A673 (cell line): ENCODE results near the gene TSPAN10. TPM values are rescaled to one million over a fixed set of nuclear protein-coding genes. Genes with fewer than 3 reads are reported as not detected.

ENCODE experiments used
- BruUV-seq: library from RNA; stranded (reverse); fragments of 400-500 nt; replicated peaks from 2 replicates; lab custom pipeline; 2021; lab: Mats Ljungman, UMichigan
- CTCF ChIA-PET: fragments of 300-600 bp; sonication (Branson Sonifier 250); formaldehyde crosslinking; loops from one replicate; lab custom pipeline; 2022; ENCODE audit warnings: antibody characterized with exemption; lab: Charles Lee
- POLR2A ChIA-PET: fragments of 300-600 bp; sonication (Branson Sonifier 250); formaldehyde crosslinking; loops from one replicate; lab custom pipeline; 2022; ENCODE audit warnings: antibody characterized with exemption; ENCODE audit not compliant: low non-redundant PET; lab: Charles Lee
- DNase-seq: peaks from one replicate; pipeline ENCODE4 v3.0.0-alpha.2; 2015; ENCODE audit warnings: low spot score
- H3K27ac ChIP-seq: fragments of 200-600 bp; sonication (generic); 2 replicates; pipeline ENCODE4 v1.5.1; 2016; ENCODE audit warnings: mixed run types, low read depth, mild to moderate bottlenecking, mixed read lengths, antibody characterized with exemption, low read length; ENCODE audit not compliant: poor library complexity, severe bottlenecking
- H3K27me3 ChIP-seq: fragments of 200-600 bp; sonication (generic); replicated peaks from 2 replicates; pipeline ENCODE4 v1.6.1; 2017; ENCODE audit warnings: mixed run types, low read depth, mild to moderate bottlenecking, mixed read lengths, antibody characterized with exemption, low read length; ENCODE audit not compliant: insufficient read depth, poor library complexity
- H3K36me3 ChIP-seq: fragments of 200-600 bp; sonication (generic); 2 replicates; pipeline ENCODE4 v1.6.1; 2016; ENCODE audit warnings: mixed run types, mild to moderate bottlenecking, mixed read lengths, antibody characterized with exemption, low read length; ENCODE audit not compliant: insufficient read depth, poor library complexity, severe bottlenecking
- H3K4me1 ChIP-seq: fragments of 200-600 bp; sonication (generic); 2 replicates; pipeline ENCODE4 v1.6.1; 2017; ENCODE audit warnings: mixed run types, mild to moderate bottlenecking, mixed read lengths, antibody characterized with exemption, low read length; ENCODE audit not compliant: insufficient read depth, poor library complexity, severe bottlenecking
- H3K4me3 ChIP-seq: fragments of 200-600 bp; sonication (generic); 2 replicates; pipeline ENCODE4 v1.5.1; 2016; ENCODE audit warnings: low read depth, mixed run types, mild to moderate bottlenecking, mixed read lengths, low read length; ENCODE audit not compliant: poor library complexity, severe bottlenecking
- H3K9me3 ChIP-seq: fragments of 200-600 bp; sonication (generic); 2 replicates; pipeline ENCODE4 v1.6.1; 2016; ENCODE audit warnings: mixed run types, low read depth, mild to moderate bottlenecking, mixed read lengths, antibody characterized with exemption, low read length; ENCODE audit not compliant: poor library complexity, severe bottlenecking
- EZH2 ChIP-seq: fragments of 200-600 bp; sonication (generic); IDR thresholded peaks from 2 replicates; pipeline ENCODE4 v1.6.1; 2017; ENCODE audit warnings: borderline replicate concordance, low read depth, mild to moderate bottlenecking, mixed read lengths, antibody characterized with exemption, low read length; ENCODE audit not compliant: poor library complexity, severe bottlenecking
- intact Hi-C: fragments of 100-400 bp; cut with micrococcal nuclease; formaldehyde crosslinking; loops from one replicate; pipeline ENCODE4 v1.10.0; 2022; ENCODE audit not compliant: unreplicated experiment
- total RNA-seq: library from RNA; stranded (reverse); gene quantifications from 2 replicates; pipeline ENCODE4 v1.2.3, GENCODE V29; 2021
- TF ChIP-seq, protein P1 (sequence below): fragments of 300-800, 200-600 bp; sonication (generic); conservative IDR thresholded peaks from 2 replicates; pipeline ENCODE4 v1.5.1; 2017; ENCODE audit warnings: low read depth, mild to moderate bottlenecking, antibody characterized with exemption, low read length, moderate library complexity, mixed read lengths

Gene TSPAN10
- total RNA-seq, 1 experiment from 2014 or later: 1.1 TPM

DNA sequence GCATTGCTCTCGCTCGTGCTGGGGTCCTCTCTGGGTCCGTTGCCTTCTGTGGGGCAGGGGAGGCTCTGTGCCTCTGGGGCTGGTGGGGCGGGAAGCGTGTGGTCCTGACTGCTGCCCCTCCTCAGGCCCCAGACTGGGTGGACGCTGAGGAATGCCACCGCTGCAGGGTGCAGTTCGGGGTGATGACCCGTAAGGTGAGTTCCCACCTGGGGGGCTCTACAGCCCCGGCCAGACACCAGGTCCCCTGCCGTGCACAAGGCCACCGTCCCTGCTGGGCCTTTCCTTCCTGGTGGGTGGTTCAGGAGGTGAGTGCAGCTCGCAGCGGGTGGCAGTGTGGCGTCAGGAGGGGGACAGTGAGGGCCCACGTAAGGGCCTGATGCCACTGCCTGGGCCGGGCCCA lies 53.6 kb downstream of the TSPAN10 start:
- Histone ChIP-seq H3K27ac (no peak overlapping the region), H3K4me1 (no peaks in the 10 kb centered on the region), H3K36me3 (peaks cover 84% of the 10 kb centered on the region), H3K27me3 (no peaks in the 10 kb centered on the region), H3K9me3 (no peaks in the 10 kb centered on the region), H3K4me3 (no peak overlapping the region)
- ChIA-PET POLR2A (no interaction called here), CTCF (no interaction called here)
- no peak for DNase-seq
- intact Hi-C loops: no loop called here
- TF ChIP-seq EZH2: no peak
- TF ChIP-seq, protein P1, sequence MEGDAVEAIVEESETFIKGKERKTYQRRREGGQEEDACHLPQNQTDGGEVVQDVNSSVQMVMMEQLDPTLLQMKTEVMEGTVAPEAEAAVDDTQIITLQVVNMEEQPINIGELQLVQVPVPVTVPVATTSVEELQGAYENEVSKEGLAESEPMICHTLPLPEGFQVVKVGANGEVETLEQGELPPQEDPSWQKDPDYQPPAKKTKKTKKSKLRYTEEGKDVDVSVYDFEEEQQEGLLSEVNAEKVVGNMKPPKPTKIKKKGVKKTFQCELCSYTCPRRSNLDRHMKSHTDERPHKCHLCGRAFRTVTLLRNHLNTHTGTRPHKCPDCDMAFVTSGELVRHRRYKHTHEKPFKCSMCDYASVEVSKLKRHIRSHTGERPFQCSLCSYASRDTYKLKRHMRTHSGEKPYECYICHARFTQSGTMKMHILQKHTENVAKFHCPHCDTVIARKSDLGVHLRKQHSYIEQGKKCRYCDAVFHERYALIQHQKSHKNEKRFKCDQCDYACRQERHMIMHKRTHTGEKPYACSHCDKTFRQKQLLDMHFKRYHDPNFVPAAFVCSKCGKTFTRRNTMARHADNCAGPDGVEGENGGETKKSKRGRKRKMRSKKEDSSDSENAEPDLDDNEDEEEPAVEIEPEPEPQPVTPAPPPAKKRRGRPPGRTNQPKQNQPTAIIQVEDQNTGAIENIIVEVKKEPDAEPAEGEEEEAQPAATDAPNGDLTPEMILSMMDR: no peak
- no TSS peak for BruUV-seq

- CTCF ChIA-PET: no interaction called here
Observed at GRCh38 chr17:81691196-81691595, 54.2 kb downstream of the TSPAN10 start.

GRCh38 chr17:81691608-81692007 lies 54.6 kb downstream of the TSPAN10 start:
- H3K9me3 ChIP-seq: no peaks in the 10 kb centered on the region
- DNase-seq: no peak
- ChIA-PET CTCF (no interaction called here), POLR2A (no interaction called here)
- no peaks in the 10 kb centered on the region for H3K4me1 ChIP-seq
- H3K27me3 ChIP-seq: no peaks in the 10 kb centered on the region
- intact Hi-C loops: no loop called here
- H3K36me3 ChIP-seq: peaks cover 81% of the 10 kb centered on the region
- BruUV-seq: no TSS peak
- H3K27ac ChIP-seq: no peak overlapping the region
- TF ChIP-seq, protein P1: no peak
- no peak for TF ChIP-seq EZH2
- H3K4me3 ChIP-seq: no peak overlapping the region

More at GRCh38 chr17:81691196-81691595, 54.2 kb downstream of the TSPAN10 start:
- Histone ChIP-seq H3K4me3 (no peak overlapping the region), H3K36me3 (peaks cover 85% of the 10 kb centered on the region), H3K9me3 (no peaks in the 10 kb centered on the region), H3K27ac (no peak overlapping the region), H3K4me1 (no peaks in the 10 kb centered on the region), H3K27me3 (no peaks in the 10 kb centered on the region)
- BruUV-seq: no TSS peak
- no peak for DNase-seq
- TF ChIP-seq EZH2: no peak
- TF ChIP-seq, protein P1: no peak
- POLR2A ChIA-PET: no interaction called here
- intact Hi-C loops: no loop called here
